Duodenal mucosa (tissue), 2 donors: ENCODE data around the gene TTC1.

ENCODE experiments used
- H3K27ac ChIP-seq: one replicate; pipeline ENCODE4 v1.7.0; 2013; ENCODE audit warnings: low read depth, low read length
- H3K27me3 ChIP-seq, 2 donors: one replicate each; pipeline ENCODE4 v1.7.0; 2013; ENCODE audit warnings: low read length in 2 of 2, control low read depth in 1 of 2; ENCODE audit not compliant: insufficient read depth in 2 of 2, control insufficient read depth in 1 of 2
- H3K36me3 ChIP-seq, 2 donors: one replicate each; pipeline ENCODE4 v1.7.0; 2013; ENCODE audit warnings: low read length in 2 of 2, control low read depth in 1 of 2; ENCODE audit not compliant: insufficient read depth in 2 of 2, control insufficient read depth in 1 of 2
- H3K4me1 ChIP-seq, 2 donors: one replicate each; pipeline ENCODE4 v1.7.0; 2013; ENCODE audit warnings: low read length in 2 of 2, control low read depth in 1 of 2; ENCODE audit not compliant: insufficient read depth in 2 of 2, control insufficient read depth in 1 of 2
- H3K4me3 ChIP-seq, 2 donors: one replicate each; pipeline ENCODE4 v1.7.0; 2013; ENCODE audit warnings: low read length in 2 of 2, low read depth in 1 of 2
- H3K9ac ChIP-seq, 2 donors: one replicate each; pipeline ENCODE4 v1.7.0; 2013; ENCODE audit warnings: low read length in 2 of 2, low read depth in 1 of 2
- H3K9me3 ChIP-seq, 2 donors: one replicate each; pipeline ENCODE4 v1.7.0; 2013; ENCODE audit warnings: low read length in 2 of 2, control low read depth in 1 of 2; ENCODE audit not compliant: control insufficient read depth in 1 of 2

TTC1 gene

DNA sequence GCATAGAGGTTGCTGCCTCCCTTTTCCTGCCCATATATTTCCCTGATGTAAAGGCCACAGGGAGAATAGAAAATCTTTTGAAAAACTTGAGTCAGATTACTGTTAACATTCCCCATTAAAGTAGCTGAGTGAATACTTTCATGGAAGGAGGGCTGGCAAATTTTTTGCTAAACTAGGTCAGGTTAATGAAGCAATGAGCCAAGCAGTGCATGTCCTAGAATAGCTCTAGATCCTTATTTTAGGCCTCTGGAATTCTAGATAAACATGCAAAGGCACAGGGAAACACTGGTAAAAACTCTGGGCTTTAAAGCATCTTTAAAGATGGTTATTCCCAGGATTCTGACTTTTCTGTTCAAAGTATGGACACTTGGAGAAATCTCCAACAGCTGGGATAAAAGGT lies 27.9 kb downstream of the TTC1 start:
- H3K4me3 ChIP-seq: no peak overlapping the region
- H3K9ac ChIP-seq: no peak overlapping the region
- peaks cover 16 to 33% of the 10 kb centered on the region in 2 donors for H3K36me3 ChIP-seq
- H3K27me3 ChIP-seq: no peaks in the 10 kb centered on the region
- no peaks in the 10 kb centered on the region for H3K9me3 ChIP-seq
- H3K4me1 ChIP-seq: no peaks in the 10 kb centered on the region
- H3K27ac ChIP-seq: no peak overlapping the region

DNA sequence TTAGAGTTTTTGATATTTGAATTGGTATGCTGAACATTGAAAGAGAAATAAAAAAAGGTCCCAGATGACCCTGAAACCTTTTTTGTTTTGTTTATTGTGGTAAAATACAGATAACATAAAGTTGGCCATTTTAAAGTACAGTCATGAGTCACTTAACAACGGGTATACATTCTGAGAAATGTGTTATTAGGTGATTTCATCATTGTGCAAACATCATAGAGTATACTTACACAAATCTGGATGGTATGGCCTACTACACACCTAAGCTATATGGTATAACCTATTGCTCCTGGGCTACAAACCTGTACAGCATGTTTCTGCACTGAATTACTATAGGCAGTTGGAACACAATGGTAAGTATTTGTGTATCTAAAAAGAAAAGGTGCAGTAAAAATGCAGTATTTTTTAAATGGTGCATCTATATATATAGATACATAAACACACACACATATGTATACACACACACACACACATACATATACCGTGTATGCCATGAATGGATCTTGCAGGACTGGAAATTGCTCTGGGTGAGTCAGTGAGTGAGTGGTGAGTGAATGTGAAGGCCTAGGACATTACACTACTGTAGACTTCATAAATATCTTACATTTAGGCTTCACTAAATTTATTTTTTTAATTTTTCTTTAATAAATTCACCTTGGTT lies 31.0 kb downstream of the TTC1 start:
- no peak overlapping the region for H3K9ac ChIP-seq
- H3K9me3 ChIP-seq: no peaks in the 10 kb centered on the region
- no peak overlapping the region for H3K27ac ChIP-seq
- H3K4me1 ChIP-seq: no peaks in the 10 kb centered on the region
- H3K4me3 ChIP-seq: no peak overlapping the region
- no peaks in the 10 kb centered on the region for H3K27me3 ChIP-seq
- peaks cover 14 to 35% of the 10 kb centered on the region in 2 donors for H3K36me3 ChIP-seq

DNA sequence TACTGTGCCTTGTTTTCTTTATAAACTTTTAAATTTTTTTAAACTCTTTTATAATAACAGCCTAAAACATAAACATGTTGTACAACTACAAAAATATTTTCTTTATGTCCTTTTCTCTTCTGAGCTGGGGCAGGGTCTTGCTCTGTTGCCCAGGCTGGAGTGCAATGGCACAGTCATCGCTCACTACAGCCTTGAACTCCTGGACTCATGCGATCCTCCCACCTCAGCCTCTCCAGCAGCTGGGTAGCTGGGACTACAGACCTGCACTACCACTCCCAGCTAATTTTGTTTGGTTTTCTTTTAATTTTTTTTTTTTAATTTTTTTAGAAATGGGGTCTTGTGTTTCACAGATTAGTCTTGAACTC lies 31.5 kb downstream of the TTC1 start:
- no peaks in the 10 kb centered on the region for H3K9me3 ChIP-seq
- H3K36me3 ChIP-seq: peaks cover 9 to 30% of the 10 kb centered on the region in 2 donors
- no peak overlapping the region for H3K4me3 ChIP-seq
- no peak overlapping the region for H3K9ac ChIP-seq
- H3K27ac ChIP-seq: no peak overlapping the region
- no peaks in the 10 kb centered on the region for H3K4me1 ChIP-seq
- H3K27me3 ChIP-seq: no peaks in the 10 kb centered on the region

DNA sequence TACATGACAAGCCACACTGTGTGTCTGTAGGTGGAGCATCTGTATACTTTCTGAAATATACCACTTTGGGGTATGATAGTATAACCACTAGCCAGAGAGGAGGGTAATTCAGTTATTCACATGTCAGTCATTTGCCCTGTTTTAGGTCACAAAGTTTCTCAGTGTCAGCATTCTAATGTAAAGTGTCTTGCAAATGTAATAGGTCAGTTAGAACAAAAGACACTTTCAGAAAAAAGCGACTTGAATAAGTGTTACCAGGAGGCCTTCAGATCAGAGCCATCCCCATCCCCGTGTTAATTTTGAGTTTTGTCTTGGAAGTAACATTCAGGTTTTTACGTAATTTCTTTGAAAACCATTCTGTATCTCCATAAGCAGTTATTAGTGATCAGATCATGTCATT lies 33.7 kb downstream of the TTC1 start:
- Histone ChIP-seq H3K9ac (no peak overlapping the region), H3K27me3 (no peaks in the 10 kb centered on the region), H3K36me3 (peaks cover 7 to 25% of the 10 kb centered on the region in 2 donors), H3K9me3 (no peaks in the 10 kb centered on the region), H3K4me1 (no peaks in the 10 kb centered on the region), H3K27ac (no peak overlapping the region), H3K4me3 (no peak overlapping the region)

DNA sequence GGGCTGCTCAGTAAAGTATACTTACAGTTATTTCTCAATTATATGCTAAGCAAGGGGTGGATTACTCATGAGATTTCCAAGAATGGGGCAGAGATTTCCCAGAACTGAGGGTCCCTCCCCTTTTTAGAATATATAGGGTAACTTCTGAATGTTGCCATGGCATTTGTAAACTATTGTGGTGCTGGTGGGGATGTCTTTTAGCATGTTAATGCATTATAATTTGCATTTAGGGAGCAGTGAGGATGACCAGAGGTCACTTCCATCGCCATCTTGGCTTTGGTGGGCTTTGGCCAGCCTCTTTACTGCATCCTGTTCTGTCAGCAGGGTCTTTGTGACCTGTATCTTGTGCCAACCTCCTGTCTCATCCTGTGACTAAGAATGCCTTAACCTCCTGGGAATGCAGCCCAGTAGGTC lies 35.5 kb downstream of the TTC1 start:
- Histone ChIP-seq H3K4me3 (no peak overlapping the region), H3K9ac (no peak overlapping the region), H3K27me3 (no peaks in the 10 kb centered on the region), H3K4me1 (no peaks in the 10 kb centered on the region), H3K27ac (no peak overlapping the region), H3K36me3 (peaks cover 9 to 28% of the 10 kb centered on the region in 2 donors), H3K9me3 (no peaks in the 10 kb centered on the region)

DNA sequence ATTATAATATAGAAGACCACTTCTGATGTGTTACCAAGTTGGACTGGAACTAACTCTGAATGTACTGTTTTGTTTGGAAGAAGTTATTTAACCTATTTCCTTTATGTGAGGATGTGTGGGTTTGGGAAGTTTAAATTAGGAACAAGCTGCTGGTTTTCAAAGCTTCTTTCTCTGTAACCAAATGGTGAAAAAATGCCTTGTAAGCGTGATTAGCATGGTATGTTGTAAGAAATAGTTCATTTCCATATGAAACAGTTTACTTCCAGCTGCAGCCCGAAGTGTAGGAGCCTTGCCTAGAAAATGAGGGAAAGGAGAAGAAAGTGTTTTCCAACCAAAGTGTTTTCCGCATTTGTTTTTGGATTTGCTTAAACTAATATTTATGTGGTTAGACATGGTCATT lies 36.0 kb downstream of the TTC1 start:
- Histone ChIP-seq H3K27ac (no peak overlapping the region), H3K36me3 (peaks cover 9 to 33% of the 10 kb centered on the region in 2 donors), H3K9ac (no peak overlapping the region), H3K27me3 (no peaks in the 10 kb centered on the region), H3K9me3 (no peaks in the 10 kb centered on the region), H3K4me3 (no peak overlapping the region), H3K4me1 (no peaks in the 10 kb centered on the region)

DNA sequence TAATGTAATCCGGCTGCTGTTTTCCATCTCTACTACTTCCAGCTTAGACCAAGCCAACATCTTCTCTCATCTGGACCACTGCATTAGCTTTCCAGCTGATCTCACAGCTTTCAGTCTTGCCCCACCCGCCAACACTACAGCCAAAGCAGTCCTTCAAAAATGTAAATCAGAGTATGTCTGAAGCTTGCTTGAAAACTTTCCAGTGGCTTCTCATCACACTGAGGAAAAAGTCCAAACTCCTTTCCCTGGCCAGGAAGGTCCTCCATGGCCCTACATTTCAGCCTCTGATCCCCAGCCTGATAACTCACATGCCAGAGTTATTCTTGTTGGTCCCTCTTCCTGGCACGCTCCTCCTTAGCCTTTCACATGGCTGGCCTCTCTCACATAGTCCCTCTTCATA lies 38.5 kb downstream of the TTC1 start:
- Histone ChIP-seq H3K9me3 (no peaks in the 10 kb centered on the region), H3K27ac (no peak overlapping the region)

DNA sequence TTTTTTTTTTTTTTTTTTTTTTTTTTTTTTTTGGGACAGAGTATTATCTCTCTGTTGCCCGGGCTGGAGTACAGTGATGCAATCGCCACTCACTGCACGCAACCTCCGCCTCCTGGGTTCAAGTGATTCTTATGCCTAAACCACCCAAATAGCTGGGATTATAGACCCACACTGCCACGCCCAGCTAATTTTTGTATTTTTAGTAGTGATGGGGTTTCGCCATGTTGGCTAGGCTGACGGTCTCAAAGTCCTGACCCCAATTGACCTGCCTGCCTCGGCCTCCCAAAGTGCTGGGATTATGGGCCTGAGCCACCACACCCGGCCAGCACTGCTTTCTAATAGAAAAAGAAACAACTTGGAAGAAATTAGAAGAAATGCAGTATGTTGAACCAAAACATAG lies 39.2 kb downstream of the TTC1 start:
- no peak overlapping the region for H3K4me3 ChIP-seq
- no peaks in the 10 kb centered on the region for H3K9me3 ChIP-seq
- no peak overlapping the region for H3K27ac ChIP-seq
- H3K36me3 ChIP-seq: peaks cover 18 to 54% of the 10 kb centered on the region in 2 donors
- H3K27me3 ChIP-seq: no peaks in the 10 kb centered on the region
- no peak overlapping the region for H3K9ac ChIP-seq
- no peaks in the 10 kb centered on the region for H3K4me1 ChIP-seq

More for the DNA sequence above, 38.5 kb downstream of the TTC1 start:
- H3K36me3 ChIP-seq: peaks cover 18 to 49% of the 10 kb centered on the region in 2 donors
- H3K9ac ChIP-seq: no peak overlapping the region
- H3K27me3 ChIP-seq: no peaks in the 10 kb centered on the region
- no peak overlapping the region for H3K4me3 ChIP-seq
- H3K4me1 ChIP-seq: no peaks in the 10 kb centered on the region

DNA sequence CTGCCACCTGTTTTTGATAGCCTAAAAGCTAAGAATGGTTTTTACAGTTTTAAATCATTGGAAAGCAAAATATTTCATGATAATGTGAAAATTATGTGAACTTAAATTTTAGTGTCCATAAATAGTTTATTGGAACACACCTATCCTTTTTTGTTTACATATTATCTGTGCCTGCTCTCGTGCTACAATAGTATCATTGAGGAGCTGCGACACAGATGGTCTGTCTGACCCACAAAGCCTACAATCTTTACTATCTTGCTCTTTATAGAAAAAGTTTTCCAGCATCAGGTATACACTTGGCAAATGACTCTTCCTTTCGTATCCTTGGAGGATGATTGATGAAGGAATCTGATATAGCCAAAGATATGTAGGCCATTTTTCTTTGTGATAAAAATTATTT lies 40.2 kb downstream of the TTC1 start:
- no peaks in the 10 kb centered on the region for H3K4me1 ChIP-seq
- H3K4me3 ChIP-seq: no peak overlapping the region
- H3K9me3 ChIP-seq: no peaks in the 10 kb centered on the region
- no peak overlapping the region for H3K9ac ChIP-seq
- H3K27ac ChIP-seq: no peak overlapping the region
- peaks cover 21 to 54% of the 10 kb centered on the region in 2 donors for H3K36me3 ChIP-seq
- no peaks in the 10 kb centered on the region for H3K27me3 ChIP-seq

DNA sequence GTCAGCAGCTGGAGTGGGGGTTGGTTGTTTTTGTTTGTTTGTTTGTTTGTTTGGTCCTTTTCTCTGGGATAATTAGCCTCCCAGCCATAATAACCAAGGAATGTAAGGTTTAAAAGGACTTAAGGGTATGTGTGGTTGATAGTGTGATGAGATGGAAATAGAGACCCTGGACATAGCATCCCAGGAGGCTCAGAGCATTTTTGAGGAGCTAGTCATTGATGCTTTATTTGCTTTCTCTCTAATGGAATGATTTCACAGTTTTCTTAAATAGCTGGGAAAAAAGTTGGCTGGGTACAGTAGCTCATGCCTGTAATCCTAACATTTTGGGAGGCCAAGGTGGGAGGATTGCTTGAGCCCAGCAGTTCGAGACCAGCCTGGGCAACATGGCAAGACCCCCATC lies 45.1 kb downstream of the TTC1 start:
- Histone ChIP-seq H3K9me3 (no peaks in the 10 kb centered on the region), H3K9ac (no peak overlapping the region), H3K27ac (no peak overlapping the region), H3K36me3 (peaks cover 16 to 64% of the 10 kb centered on the region in 2 donors), H3K4me3 (no peak overlapping the region), H3K4me1 (no peaks in the 10 kb centered on the region), H3K27me3 (no peaks in the 10 kb centered on the region)

DNA sequence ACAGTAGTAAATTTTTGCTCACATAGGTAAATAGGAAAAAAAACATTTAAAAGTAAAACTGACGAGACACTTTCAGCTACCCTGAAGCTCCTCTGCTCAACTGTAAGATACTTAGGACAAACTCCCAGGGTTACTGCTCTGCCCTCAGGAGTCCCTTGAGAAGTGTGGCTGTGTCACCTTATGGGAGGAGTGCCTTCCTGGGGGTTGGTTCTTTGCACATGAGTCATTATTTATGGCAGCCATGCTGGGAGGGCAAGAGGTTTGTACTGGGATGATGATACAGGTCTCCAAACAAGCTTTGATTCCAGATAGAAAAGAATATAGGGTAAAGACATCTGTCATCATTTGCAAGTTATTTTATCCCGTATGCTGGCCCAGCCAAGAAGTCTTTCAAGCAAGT lies 45.9 kb downstream of the TTC1 start:
- H3K27me3 ChIP-seq: no peaks in the 10 kb centered on the region
- no peaks in the 10 kb centered on the region for H3K9me3 ChIP-seq
- H3K9ac ChIP-seq: no peak overlapping the region
- H3K4me3 ChIP-seq: no peak overlapping the region
- no peaks in the 10 kb centered on the region for H3K4me1 ChIP-seq
- peaks cover 13 to 66% of the 10 kb centered on the region in 2 donors for H3K36me3 ChIP-seq
- no peak overlapping the region for H3K27ac ChIP-seq
